H1 (cell line): ENCODE data around the gene SBNO2. TPM values are rescaled to one million over a fixed set of nuclear protein-coding genes. Genes with fewer than 3 reads are reported as not detected.

Source experiments
- CTCF ChIA-PET: fragments of 300-600 bp; sonication (Branson Sonifier 250); formaldehyde crosslinking; loops from one replicate; lab custom pipeline; 2021; ENCODE audit not compliant: partially characterized antibody; lab: Charles Lee
- POLR2A ChIA-PET: fragments of 300-600 bp; sonication (Branson Sonifier 250); formaldehyde crosslinking; loops from one replicate; lab custom pipeline; 2021; ENCODE audit warnings: inconsistent platforms; ENCODE audit not compliant: partially characterized antibody; lab: Charles Lee
- DNase-seq, 2 experiments: peaks; one replicate each; pipeline versions ENCODE4 v3.0.0 to v3.0.0-alpha.2; 2010 to 2022; ENCODE audit warnings: low spot score in 2 of 2, low read depth in 1 of 2, mixed read lengths in 1 of 2
- FAIRE-seq: peaks from 2 replicates; lab custom pipeline; 2011; peaks lifted over from hg19 to GRCh38; lab: Jason Lieb, UNC
- H2AFZ ChIP-seq: 2 replicates; pipeline ENCODE4 v1.8.1; 2012; ENCODE audit warnings: low read length, inconsistent platforms
- H2AK5ac ChIP-seq: 2 replicates; pipeline ENCODE4 v1.6.1; 2013; ENCODE audit warnings: low read depth, low read length
- H2BK120ac ChIP-seq: replicated peaks from 2 replicates; pipeline ENCODE3; 2013; ENCODE audit warnings: low read depth, low read length, inconsistent platforms
- H2BK12ac ChIP-seq: 2 replicates; pipeline ENCODE4 v1.6.1; 2013; ENCODE audit warnings: low read depth, low read length
- H2BK15ac ChIP-seq: 2 replicates; pipeline ENCODE4 v1.6.1; 2013; ENCODE audit warnings: low read length
- H2BK20ac ChIP-seq: 2 replicates; pipeline ENCODE4 v1.6.1; 2013; ENCODE audit warnings: low read length
- H2BK5ac ChIP-seq: 2 replicates; pipeline ENCODE4 v1.6.1; 2013; ENCODE audit warnings: low read depth, low read length
- H3K14ac ChIP-seq: 2 replicates; pipeline ENCODE4 v1.6.1; 2013; ENCODE audit warnings: inconsistent platforms; ENCODE audit not compliant: insufficient read length
- H3K18ac ChIP-seq: 2 replicates; pipeline ENCODE4 v1.6.1; 2013; ENCODE audit warnings: low read length; ENCODE audit errors: extremely low read depth
- H3K23ac ChIP-seq: 2 replicates; pipeline ENCODE4 v1.6.1; 2013; ENCODE audit warnings: inconsistent platforms; ENCODE audit not compliant: insufficient read length
- H3K23me2 ChIP-seq: 2 replicates; pipeline ENCODE4 v1.6.1; 2013; ENCODE audit warnings: low read depth, low read length
- H3K27ac ChIP-seq: 2 replicates; pipeline ENCODE4 v1.6.1; 2011; ENCODE audit warnings: low read depth, low read length, inconsistent platforms
- H3K27me3 ChIP-seq, 4 experiments: replicated peaks in 1 of 4; 1 replicate in 1 of 4; 2 replicates in 3 of 4; pipeline versions ENCODE4 v1.6.1 to v1.8.1; 2011 to 2013; ENCODE audit warnings: low read length in 3 of 4, mild to moderate bottlenecking in 3 of 4, inconsistent platforms in 2 of 4, mixed read lengths in 2 of 4, moderate library complexity in 1 of 4; ENCODE audit not compliant: control insufficient read depth in 3 of 4, insufficient read depth in 3 of 4; ENCODE audit errors: extremely low read depth in 1 of 4
- H3K36me3 ChIP-seq, 4 experiments: 2 replicates each; pipeline versions ENCODE4 v1.6.1 to v1.8.1; 2011 to 2013; ENCODE audit warnings: mild to moderate bottlenecking in 4 of 4, low read length in 3 of 4, moderate library complexity in 2 of 4, control low read depth in 1 of 4, inconsistent platforms in 1 of 4; ENCODE audit not compliant: insufficient read depth in 4 of 4, control insufficient read depth in 2 of 4
- H3K4ac ChIP-seq: replicated peaks from 2 replicates; pipeline ENCODE3; 2013; ENCODE audit warnings: low read length, low read depth, mixed read lengths, inconsistent platforms; ENCODE audit not compliant: insufficient read length
- H3K4me1 ChIP-seq, 4 experiments: replicated peaks in 1 of 4; 1 replicate in 1 of 4; 2 replicates in 3 of 4; pipeline versions ENCODE4 v1.6.1 to v1.8.1; 2011 to 2013; ENCODE audit warnings: low read length in 3 of 4, inconsistent platforms in 2 of 4, mixed read lengths in 1 of 4; ENCODE audit not compliant: insufficient read depth in 4 of 4, control insufficient read depth in 3 of 4
- H3K4me2 ChIP-seq, 2 experiments: 2 replicates each; pipeline versions ENCODE4 v1.6.1 to v1.8.1; 2011 to 2013; ENCODE audit warnings: low read depth in 2 of 2, low read length in 2 of 2, control low read depth in 1 of 2, inconsistent platforms in 1 of 2, mild to moderate bottlenecking in 1 of 2; ENCODE audit not compliant: insufficient read depth in 1 of 2
- H3K4me3 ChIP-seq, 4 experiments: fragments of 200-600, 300-600 bp in 1 of 4; sonication (generic), shearing (Covaris generic), sonication (Bioruptor Twin) in 1 of 4; 2 replicates each; pipeline versions ENCODE4 v1.5.1 to v1.8.1; 2011 to 2016; ENCODE audit warnings: low read length in 4 of 4, low read depth in 3 of 4, control low read depth in 2 of 4, inconsistent platforms in 2 of 4, mild to moderate bottlenecking in 2 of 4, mixed read lengths in 1 of 4, moderate library complexity in 1 of 4; ENCODE audit not compliant: insufficient read depth in 2 of 4; ENCODE audit errors: extremely low read depth in 1 of 4
- H3K56ac ChIP-seq: replicated peaks from 2 replicates; pipeline ENCODE3; 2013; ENCODE audit warnings: low read depth, mild to moderate bottlenecking, mixed read lengths, low read length, inconsistent platforms; ENCODE audit not compliant: insufficient read length
- H3K79me1 ChIP-seq: 2 replicates; pipeline ENCODE4 v1.6.1; 2013; ENCODE audit warnings: low read depth, low read length, control low read depth
- H3K79me2 ChIP-seq, 2 experiments: 2 replicates each; pipeline versions ENCODE4 v1.6.1 to v1.8.1; 2012 to 2013; ENCODE audit warnings: low read length in 2 of 2, mild to moderate bottlenecking in 2 of 2, inconsistent platforms in 1 of 2; ENCODE audit not compliant: insufficient read depth in 2 of 2, control insufficient read depth in 1 of 2
- H3K9ac ChIP-seq, 4 experiments: replicated peaks in 1 of 4; 1 replicate in 1 of 4; 2 replicates in 3 of 4; pipeline versions ENCODE4 v1.6.1 to v1.8.1; 2011 to 2013; ENCODE audit warnings: low read depth in 3 of 4, low read length in 3 of 4, control low read depth in 2 of 4, mild to moderate bottlenecking in 2 of 4, moderate library complexity in 2 of 4, inconsistent platforms in 1 of 4; ENCODE audit errors: extremely low read depth in 1 of 4
- H3K9me3 ChIP-seq, 2 experiments: 2 replicates each; pipeline versions ENCODE4 v1.6.1 to v1.8.1; 2012 to 2013; ENCODE audit warnings: mild to moderate bottlenecking in 2 of 2, moderate library complexity in 2 of 2, control low read depth in 1 of 2, inconsistent platforms in 1 of 2, low read depth in 1 of 2, low read length in 1 of 2, mixed read lengths in 1 of 2; ENCODE audit not compliant: insufficient read depth in 2 of 2
- H4K20me1 ChIP-seq, 2 experiments: replicated peaks in 1 of 2; 2 replicates each; pipeline versions ENCODE3 to v1.8.1; 2011 to 2013; ENCODE audit warnings: inconsistent platforms in 2 of 2, low read length in 2 of 2, mild to moderate bottlenecking in 1 of 2; ENCODE audit not compliant: insufficient read depth in 2 of 2, control insufficient read depth in 1 of 2
- H4K5ac ChIP-seq: 2 replicates; pipeline ENCODE4 v1.6.1; 2013; ENCODE audit warnings: low read length, low read depth, mixed read lengths, inconsistent platforms; ENCODE audit not compliant: insufficient read length
- H4K8ac ChIP-seq: 2 replicates; pipeline ENCODE4 v1.8.0; 2013; ENCODE audit warnings: mild to moderate bottlenecking, moderate library complexity, low read length, inconsistent platforms; ENCODE audit not compliant: insufficient read depth; ENCODE audit errors: extremely low read depth
- H4K91ac ChIP-seq: replicated peaks from 2 replicates; pipeline ENCODE3; 2013; ENCODE audit warnings: low read length, mixed read lengths, inconsistent platforms; ENCODE audit not compliant: insufficient read length
- SIX5 ChIP-seq: IDR thresholded peaks from 2 replicates; pipeline ENCODE4 v1.6.1; 2011; ENCODE audit warnings: mild to moderate bottlenecking, low read depth, low read length
- WGBS, 2 experiments: shearing (Covaris generic) in 1 of 2; methylation state at CpG; one replicate each; pipeline versions ENCODE4 v1.1.6 to v1.1.7; 2013 to 2015; ENCODE audit warnings: low lambda C conversion rate in 2 of 2, mixed read lengths in 2 of 2, inconsistent platforms in 1 of 2, low coverage in 1 of 2, missing lambda C conversion rate in 1 of 2; ENCODE audit not compliant: insufficient replicate concordance in 2 of 2, insufficient coverage in 1 of 2, insufficient read length in 1 of 2; ENCODE audit errors: extremely low coverage in 1 of 2, missing lambda C conversion rate in 1 of 2; 5-methylcytosine and 5-hydroxymethylcytosine counted together
- polyA plus RNA-seq, 7 experiments: library from polyadenylated mRNA; depleted of rRNA in 3 of 7; stranded (reverse) in 5 of 7; unstranded in 2 of 7; fragments of >200 nt in 5 of 7; fragments of 200-250 nt in 2 of 7; gene quantifications; 1 replicate in 5 of 7; 2 replicates in 1 of 7; 4 replicates in 1 of 7; pipeline versions ENCODE4 v1.2.1 to v1.2.3, GENCODE V29; 2011 to 2013; ENCODE audit warnings: missing spikeins in 2 of 7, mixed read lengths in 2 of 7
- total RNA-seq: library from RNA; stranded (reverse); fragmentation: NEBNext Ultra II Directional; extraction: Animal tissue kit (Norgen Biotek cat#: 25700); gene quantifications from 2 replicates; pipeline ENCODE4 v1.2.1, GENCODE V29; 2021

Gene SBNO2
- total and polyA plus RNA-seq, 2 of the 8 experiments (the other 6 are each of a cell fraction or from before 2014, with no cell fraction given): 12.2 to 31.4 TPM

- Histone ChIP-seq H3K4me2 (no peak overlapping the region), H3K4me1 (peaks cover 0 to 13% (median 7%) of the 10 kb centered on the region in 4 experiments; a peak in 4 of 7 replicates), H3K14ac (no peak overlapping the region), H3K9me3 (no peaks in the 10 kb centered on the region), H4K5ac (no peak overlapping the region), H3K27me3 (no peaks in the 10 kb centered on the region), H2BK120ac (no peak overlapping the region), H3K36me3 (peaks cover 0 to 8% (median 0%) of the 10 kb centered on the region in 4 experiments; a peak in 1 of 8 replicates), H3K23ac (no peak overlapping the region), H3K4ac (no peak overlapping the region), H2AK5ac (peak overlapping the region; percentile 82; the same call in 1 of the 2 replicates), H2BK20ac (no peak overlapping the region), H4K91ac (peak overlapping the region; percentile 10), H4K20me1 (peaks cover 35 to 38% of the 10 kb centered on the region in 2 experiments), H2BK15ac (peak overlapping the region; percentile 81; the same call in 1 of the 2 replicates), H2BK5ac (peak overlapping the region; percentile 73; the same call in 1 of the 2 replicates), H4K8ac (peak overlapping the region; percentile 38; the same call in 1 of the 2 replicates), H3K9ac (peak overlapping the region in 1 of 4 experiments; percentile 18; a peak in 2 of 7 replicates), H3K18ac (no peak overlapping the region), H3K79me1 (peaks cover 27% of the 10 kb centered on the region), H2AFZ (no peak overlapping the region), H2BK12ac (no peak overlapping the region), H3K56ac (no peak overlapping the region), H3K23me2 (no peaks in the 10 kb centered on the region), H3K79me2 (peaks cover 17 to 93% of the 10 kb centered on the region in 2 experiments; a peak in 3 of 4 replicates), H3K27ac (peak overlapping the region; percentile 50), H3K4me3 (no peak overlapping the region)
- ChIA-PET CTCF (interaction anchor here (0.6 to 6.6 kb wide), 8 partner anchors 8 to 127 kb away, joined by 3 to 56 read pairs (median 3); no protein-coding TSS in a partner anchor), POLR2A (interaction anchor here (0.6 to 3.3 kb wide), 8 partner anchors 8 to 252 kb away, joined by 3 to 16 read pairs (median 4); partner anchors contain the start of genes CIRBP and CNN2)
- DNase-seq (no peak), FAIRE-seq (no peak)
- 91% methylated on average over 38 of the region's 39 CpGs; no CpG with 5 or more reads in 1 of the 2 experiments for WGBS, 2 experiments
- no peak for TF ChIP-seq SIX5
These were observed 39.6 kb upstream of the SBNO2 start for GRCh38 chr19:1213391-1214286.
